Activated CD4-positive, alpha-beta T cell treated with anti-CD3 and anti-CD28 coated beads, Interleukin-2, Interleukin-4, amounts not matched to agents 100 ng/mL and 50 ng/mL, durations not matched to agents 16 hours and 8 hours (primary cell): ENCODE data around the gene TMC5.
"Not testable (repeated sequence)": the region's sequence is repeated elsewhere in the genome, so short reads cannot be mapped to it uniquely, and the experiment has no call there.

Experiments used
- DNase-seq: peaks from one replicate; pipeline ENCODE4 v3.0.0-alpha.2; 2020; ENCODE audit warnings: low spot score

The TMC5 gene

GRCh38 chr16:19417640-19418039 is at the start of gene TMC5:
TSS of gene TMC5 (plus strand) at chr16:19417883. CDS start at chr16:19440039, 22,156 bp downstream.
- no peak for DNase-seq

- not testable (repeated sequence) for DNase-seq
These were observed 45.1 kb upstream of the TMC5 start for GRCh38 chr16:19372541-19372940.

- DNase-seq, result no peak
These were observed 43.3 kb upstream of the TMC5 start for GRCh38 chr16:19374402-19374801.

GRCh38 chr16:19375561-19376158 is 42.0 kb upstream of the TMC5 start:
- peak; percentile 36 for DNase-seq

- no peak for DNase-seq
These were observed 39.8 kb upstream of the TMC5 start for GRCh38 chr16:19377864-19378263.

GRCh38 chr16:19378511-19378910 is 39.2 kb upstream of the TMC5 start:
- no peak for DNase-seq

GRCh38 chr16:19379838-19380237 is 37.8 kb upstream of the TMC5 start:
- DNase-seq, result no peak

GRCh38 chr16:19380328-19380727 is 37.4 kb upstream of the TMC5 start:
- peak; percentile 31 for DNase-seq

GRCh38 chr16:19382084-19382801 is 35.4 kb upstream of the TMC5 start:
- DNase-seq, result no peak

GRCh38 chr16:19382887-19383816 is 34.5 kb upstream of the TMC5 start:
- no peak for DNase-seq

- no peak for DNase-seq
These were observed 33.0 kb upstream of the TMC5 start for GRCh38 chr16:19384656-19385055.

- DNase-seq, result no peak
These were observed 31.2 kb upstream of the TMC5 start for GRCh38 chr16:19386525-19386924.

- DNase-seq, result peak; percentile 35
These were observed 28.4 kb upstream of the TMC5 start for GRCh38 chr16:19389246-19389645.

- DNase-seq, result not testable (repeated sequence)
These were observed 26.4 kb upstream of the TMC5 start for GRCh38 chr16:19391185-19391776.

- no peak for DNase-seq
These were observed 25.3 kb upstream of the TMC5 start for GRCh38 chr16:19392352-19392751.

GRCh38 chr16:19393226-19394111 is 24.2 kb upstream of the TMC5 start:
- no peak for DNase-seq

- not testable (repeated sequence) for DNase-seq
These were observed 21.9 kb upstream of the TMC5 start for GRCh38 chr16:19395646-19396267.

- no peak for DNase-seq
These were observed 21.1 kb upstream of the TMC5 start for GRCh38 chr16:19396555-19397011.

- DNase-seq, result not testable (repeated sequence)
These were observed 20.3 kb upstream of the TMC5 start for GRCh38 chr16:19397373-19397772.

- DNase-seq, result no peak
These were observed 17.0 kb upstream of the TMC5 start for GRCh38 chr16:19400711-19401110.
